NCI-H2107 treated with DMSO at 0.1 percent for 48 hours (cell line): ENCODE measurements around the gene NUTM2E.
"Not testable (repeated sequence)": the region's sequence is repeated elsewhere in the genome, so short reads cannot be mapped to it uniquely, and the experiment has no call there.

ENCODE experiments used
- DNase-seq: peaks from one replicate; lab custom pipeline; 2025; ENCODE audit not compliant: unreplicated experiment; lab: John Stamatoyannopoulos, UW

Gene NUTM2E, protein sequence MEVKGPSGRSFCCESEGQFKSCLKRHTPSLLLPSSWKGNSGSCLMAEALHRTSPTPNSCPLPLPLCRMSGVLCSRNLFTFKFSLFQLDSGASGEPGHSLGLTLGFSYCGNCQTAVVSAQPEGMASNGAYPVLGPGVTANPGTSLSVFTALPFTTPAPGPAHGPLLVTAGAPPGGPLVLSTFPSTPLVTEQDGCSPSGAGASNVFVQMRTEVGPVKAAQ (N-terminal part only)

DNA sequence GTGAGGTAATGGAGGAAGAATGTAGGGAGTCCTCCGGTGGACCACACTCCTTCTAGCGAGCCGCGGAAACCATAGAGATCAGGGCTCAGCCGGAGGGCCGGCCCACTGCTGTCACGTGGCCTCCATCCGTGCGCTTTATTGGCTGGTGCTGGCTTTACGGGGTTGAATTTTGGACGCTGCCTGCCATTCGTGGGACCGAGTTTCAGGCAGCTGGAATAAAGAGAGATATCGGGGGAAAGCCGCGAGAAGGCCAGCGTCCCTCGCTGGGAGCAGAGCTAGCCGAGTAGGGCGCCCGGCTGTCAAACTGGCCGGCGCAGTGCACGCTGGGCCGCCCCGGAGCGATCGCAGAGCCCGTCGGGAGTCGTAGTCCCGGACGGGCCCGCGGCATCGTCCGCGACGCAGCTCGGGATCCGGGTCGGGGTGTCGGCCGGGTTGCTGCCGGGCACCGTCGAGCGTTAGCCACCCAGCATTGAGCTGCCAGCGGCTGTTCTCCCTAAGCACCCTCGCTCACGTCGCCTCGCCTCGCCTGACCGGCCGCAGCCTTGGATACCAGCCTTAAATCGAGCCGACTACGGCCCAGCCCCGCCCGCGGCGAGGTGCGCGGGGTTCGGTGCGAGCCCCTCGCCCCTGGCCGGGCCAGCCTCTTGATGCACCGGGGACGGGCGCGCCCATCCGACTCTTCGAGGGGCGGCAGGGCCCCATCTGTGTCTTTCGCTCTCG lies at the start of gene NUTM2E:
Gene NUTM2E, plus strand, starts transcription at position 244 of the 720 bp plus-strand sequence. CDS start 15,002 bp downstream, outside the sequence.
- not testable (repeated sequence) for DNase-seq

DNA sequence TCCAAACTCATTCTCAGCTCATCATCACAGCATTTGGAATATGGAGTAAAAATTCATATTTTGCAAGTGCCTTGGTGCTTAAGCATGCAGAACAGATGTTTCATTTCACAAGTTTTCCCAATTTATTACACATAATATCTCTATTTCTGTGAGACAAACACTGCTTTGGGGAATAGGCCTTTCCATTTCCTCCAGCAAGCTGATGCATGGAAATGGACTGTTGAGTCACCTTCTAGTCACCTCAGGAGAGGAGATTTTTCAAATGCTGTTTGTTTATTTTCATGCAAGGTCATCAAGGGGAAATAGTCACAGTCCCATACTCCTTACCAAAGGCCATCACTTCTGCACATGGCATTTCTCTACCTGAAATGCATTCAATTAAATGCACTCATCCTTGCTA lies 48.5 kb upstream of the NUTM2E start:
- DNase-seq, result not testable (repeated sequence)

DNA sequence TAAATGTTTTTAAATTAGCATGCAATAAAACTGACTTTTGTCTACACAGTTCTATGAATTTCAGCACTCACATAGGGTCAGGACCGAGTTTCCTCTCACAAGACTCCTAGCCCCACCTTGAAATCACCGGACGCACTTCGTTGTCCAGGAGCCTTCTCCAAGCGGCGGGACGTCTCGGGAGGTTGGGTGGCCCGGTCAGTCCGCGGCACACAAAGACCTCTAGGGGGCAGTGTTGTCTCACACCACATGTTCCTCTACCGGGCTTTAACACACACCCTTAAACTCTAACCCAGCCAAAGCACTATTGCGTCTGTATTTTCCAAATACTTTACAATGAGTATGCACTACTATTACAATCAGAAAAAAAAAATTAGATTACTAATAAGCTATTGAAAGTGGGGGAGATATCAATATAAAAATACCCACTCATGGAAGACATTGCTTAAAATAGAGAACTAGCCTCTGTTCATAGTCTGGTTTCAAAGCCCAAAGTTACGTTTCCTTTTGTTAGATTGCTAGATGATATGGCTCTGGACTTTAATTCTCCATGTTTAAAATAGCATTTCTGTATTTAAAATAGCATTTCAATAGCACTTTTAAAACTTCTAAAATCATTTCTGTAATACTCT lies 47.1 kb upstream of the NUTM2E start:
- not testable (repeated sequence) for DNase-seq

DNA sequence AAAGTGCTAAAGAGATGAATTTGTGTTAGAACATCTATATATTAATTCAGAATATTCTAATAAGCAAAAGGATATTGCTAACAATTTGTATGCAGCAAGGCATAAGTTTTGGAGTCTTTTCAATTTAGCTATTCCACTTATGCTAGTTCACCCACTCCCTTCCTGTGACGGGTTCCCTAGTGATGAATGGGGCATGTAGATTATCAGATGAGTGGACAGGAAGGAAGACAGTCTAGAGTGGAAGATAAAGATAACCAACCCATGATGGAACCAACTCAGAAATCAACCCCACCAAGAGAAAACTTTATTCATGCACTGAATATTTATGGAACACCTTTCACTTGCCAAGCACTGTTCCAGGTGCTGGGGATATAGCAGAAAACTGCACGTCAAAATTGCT lies 46.5 kb upstream of the NUTM2E start:
- not testable (repeated sequence) for DNase-seq

DNA sequence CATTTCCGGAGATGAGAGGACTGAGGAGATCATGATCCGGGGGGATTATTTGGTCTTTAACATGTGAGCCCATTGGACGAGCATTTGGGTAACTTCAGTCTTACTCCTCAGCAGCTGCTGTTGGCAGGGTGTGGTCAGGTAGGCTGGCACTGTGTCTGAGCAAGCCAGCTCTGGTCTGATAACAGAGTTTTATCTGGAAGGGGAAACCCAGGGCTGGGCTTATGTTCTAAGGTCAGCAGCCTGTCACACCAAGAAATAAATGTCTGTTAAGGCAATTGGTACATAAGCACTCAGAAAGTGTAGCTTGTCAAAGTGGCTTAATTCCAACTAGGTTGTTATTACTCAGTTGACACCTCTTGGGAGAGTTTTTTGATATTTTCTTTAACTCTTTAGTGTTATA lies 45.0 kb upstream of the NUTM2E start:
- not testable (repeated sequence) for DNase-seq

DNA sequence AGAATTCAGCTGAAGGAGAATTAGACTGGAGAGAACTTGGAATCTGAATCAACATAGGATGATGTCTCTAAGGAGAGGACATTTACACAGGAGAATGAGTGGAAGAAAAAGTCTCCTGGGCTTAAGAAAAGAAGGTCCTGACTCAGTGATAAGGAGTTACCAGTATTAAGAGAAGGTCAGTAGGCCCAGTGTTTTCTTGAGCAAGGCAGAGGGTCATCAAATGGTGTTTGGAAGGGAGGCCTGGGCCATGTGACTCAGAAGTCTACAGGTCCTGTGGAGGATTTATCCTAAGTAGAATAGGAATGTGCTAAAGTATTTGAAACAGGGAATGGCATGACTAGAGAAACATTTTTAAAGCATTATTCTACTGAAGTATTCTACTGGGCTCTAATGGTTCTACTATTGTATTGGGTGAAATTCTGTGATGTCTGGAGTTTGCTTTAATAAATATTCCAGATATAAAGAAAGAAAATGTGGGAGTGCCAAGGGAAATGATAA lies 39.0 kb upstream of the NUTM2E start:
- DNase-seq, result not testable (repeated sequence)

DNA sequence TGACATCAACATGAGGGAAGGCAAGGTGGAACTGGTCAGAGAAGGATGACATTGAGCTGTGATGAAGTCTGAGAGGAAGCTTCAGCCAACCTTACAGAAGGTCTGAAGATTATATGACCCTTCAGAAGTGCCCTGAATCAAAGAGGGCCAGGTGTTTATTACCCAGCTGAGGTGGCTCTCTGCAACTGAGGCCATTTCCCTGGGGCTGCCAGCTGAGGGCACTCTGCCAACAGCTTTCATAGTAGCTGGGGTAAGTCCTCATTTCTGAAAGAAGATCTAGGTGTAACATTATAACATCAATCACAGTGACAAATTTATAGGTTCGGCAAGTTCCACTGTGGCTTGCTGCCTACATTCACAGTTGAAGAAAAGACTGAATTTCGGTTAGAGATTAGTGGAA lies 37.2 kb upstream of the NUTM2E start:
- not testable (repeated sequence) for DNase-seq

DNA sequence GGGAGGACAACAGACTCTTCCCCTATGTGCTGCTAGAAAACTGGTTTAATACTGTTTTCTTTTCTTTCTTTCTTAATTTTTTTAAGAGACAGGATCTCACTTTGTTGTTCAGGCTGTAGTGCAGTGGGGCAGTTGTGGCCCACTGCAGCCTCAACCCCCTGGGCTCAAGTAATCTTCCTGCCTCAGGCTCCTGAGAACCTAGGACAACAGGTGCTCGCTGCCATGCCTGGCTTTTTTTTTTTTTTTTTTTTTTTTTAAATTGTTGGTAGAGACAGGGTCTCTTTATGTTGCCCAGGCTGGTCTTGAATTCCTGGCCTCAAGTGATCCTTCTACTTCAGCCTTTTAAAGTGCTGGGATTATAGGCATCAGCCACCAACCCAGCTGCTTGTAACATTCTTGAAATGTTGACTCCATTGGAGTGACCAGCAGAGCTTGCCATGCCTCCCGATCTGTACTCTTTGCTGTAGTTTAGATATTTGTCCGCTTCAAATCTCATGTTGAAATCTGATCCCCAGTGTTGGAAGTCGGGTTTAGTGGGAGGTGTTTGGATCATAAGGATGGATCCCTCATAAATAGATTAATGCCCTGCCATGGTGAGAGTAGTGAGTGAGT lies 34.5 kb upstream of the NUTM2E start:
- not testable (repeated sequence) for DNase-seq

DNA sequence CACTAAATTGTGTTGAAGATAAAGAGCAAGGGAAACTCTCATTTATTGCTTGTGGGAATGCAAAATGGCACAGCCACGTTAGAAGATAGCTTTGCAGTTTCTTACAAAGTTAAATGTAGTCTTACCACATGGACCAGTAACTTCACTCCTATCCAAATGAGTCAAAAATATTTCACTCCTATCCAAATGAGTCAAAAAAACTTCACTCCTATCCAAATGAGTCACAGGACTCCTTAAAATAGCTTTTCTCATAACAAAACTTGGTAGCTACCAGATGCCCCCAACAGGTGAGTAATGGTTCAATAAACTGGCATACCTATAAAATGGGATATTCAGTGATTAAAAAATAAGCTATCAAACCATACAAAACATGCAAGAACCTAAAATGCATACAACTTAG lies 27.2 kb upstream of the NUTM2E start:
- DNase-seq, result not testable (repeated sequence)

DNA sequence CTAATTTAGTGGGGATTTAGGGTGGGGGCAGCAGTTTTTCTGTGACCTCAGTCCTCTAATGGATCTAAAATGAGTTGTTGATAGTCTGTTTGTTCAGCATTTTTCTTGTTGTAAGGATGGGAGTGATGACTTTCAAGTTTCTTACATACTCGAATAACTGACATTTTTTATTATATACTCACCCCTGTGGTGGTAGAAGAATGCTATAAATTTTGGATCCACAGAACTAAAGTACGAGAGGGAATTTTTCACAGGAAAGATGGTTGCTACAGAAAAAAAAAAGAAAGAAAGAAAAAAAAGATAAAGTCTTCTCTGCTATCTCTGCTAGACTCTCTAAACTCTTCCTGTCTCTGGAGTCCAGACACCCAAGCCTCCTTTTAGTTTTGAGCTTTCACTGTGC lies 20.7 kb upstream of the NUTM2E start:
- DNase-seq, result not testable (repeated sequence)

DNA sequence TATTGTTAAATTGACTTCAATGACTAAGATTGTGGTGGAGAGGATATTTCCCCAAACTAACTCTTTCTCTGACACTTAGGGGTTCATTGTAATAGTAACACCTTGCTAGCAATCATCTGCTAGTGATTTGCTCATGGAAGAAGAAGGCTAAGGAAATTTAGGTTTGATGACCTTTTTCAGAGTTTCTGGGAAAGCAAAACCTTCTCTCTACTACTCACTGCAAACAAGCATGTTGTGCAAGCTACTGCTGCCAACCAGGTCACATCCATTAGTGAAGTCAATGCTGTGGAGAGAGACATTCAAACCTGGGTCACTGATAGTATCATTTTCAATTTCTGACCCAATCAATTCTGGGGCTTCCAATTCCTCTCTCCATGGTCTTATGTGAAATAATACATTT lies 14.6 kb upstream of the NUTM2E start:
- DNase-seq, result not testable (repeated sequence)

DNA sequence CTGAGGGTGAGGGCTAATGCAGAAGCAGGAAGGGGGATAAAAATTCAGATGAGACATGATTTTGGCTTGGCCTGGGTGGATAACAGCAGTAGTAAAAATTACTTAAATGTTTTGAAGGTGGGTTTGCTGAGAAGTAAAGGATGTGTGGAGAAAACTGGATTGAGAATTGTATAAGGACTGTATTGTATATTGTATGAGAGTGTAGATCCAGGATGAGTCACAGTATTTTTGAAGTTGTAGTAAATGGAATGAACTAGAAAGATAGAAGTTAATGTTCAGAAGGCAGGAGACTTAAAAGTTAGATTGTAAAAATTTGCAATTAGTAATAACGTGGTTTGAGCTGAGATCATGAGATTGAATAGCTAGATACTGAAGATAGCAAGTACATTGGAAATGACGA lies 10.2 kb upstream of the NUTM2E start:
- DNase-seq, result not testable (repeated sequence)

DNA sequence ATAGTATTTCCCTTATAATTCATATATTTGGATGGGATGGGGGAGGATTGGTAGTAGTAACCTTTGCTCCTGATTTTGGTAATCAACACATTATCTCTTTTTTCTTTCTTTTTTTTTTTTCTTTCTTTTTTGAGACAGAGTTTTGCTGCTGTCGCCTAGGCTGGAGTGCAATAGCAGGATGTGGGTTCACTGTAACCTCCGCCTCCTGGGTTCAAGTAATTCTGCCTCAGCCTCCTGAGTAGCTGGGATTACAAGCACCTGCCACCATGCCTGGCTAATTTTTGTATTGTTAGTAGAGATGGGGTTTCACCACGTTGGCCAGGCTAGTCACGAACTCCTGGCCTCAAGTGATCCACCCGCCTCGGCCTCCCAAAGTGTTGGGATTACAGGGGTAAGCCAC lies 3.2 kb upstream of the NUTM2E start:
- not testable (repeated sequence) for DNase-seq

DNA sequence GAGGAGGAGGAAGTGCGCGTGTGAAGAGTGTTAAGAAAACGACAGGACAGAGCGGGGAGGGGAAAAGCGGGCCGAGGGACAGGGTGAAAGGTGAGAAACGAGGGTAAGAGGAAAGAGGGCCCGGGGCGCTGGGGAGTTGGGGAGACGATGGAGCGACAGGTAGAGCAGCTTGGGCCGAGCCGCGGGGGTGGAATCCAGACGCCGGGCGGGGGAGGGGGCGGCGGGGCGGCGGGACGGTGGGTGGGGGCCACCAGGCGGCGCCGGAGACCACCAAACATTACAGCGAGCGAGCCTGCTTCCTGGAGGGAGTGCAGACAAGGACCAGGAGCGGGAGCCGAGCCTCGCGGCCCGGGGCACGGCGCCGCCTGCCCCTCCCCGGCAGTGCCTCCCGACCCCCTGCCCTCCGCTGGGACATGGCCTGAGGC lies 940 bp upstream of the NUTM2E start:
- not testable (repeated sequence) for DNase-seq

DNA sequence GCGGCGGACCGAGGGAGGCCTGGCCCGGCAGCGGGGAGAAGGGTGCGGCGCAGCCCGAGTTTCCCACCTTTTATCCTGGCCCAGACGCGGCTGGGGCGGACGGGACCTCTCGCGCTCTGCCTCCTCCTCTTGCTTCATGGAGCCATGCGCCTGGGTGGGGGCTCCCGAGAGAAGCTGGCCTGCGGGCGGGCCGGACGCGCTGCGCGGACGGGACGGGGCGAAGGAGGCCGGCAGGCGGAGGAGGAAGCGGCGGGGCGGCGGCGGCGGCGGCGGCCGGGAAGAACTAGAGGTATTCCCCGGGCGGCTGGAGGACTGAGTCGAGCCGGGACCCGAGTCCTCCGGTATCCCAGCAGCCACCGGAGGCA lies 426 bp upstream of the NUTM2E start:
- DNase-seq, result not testable (repeated sequence)

DNA sequence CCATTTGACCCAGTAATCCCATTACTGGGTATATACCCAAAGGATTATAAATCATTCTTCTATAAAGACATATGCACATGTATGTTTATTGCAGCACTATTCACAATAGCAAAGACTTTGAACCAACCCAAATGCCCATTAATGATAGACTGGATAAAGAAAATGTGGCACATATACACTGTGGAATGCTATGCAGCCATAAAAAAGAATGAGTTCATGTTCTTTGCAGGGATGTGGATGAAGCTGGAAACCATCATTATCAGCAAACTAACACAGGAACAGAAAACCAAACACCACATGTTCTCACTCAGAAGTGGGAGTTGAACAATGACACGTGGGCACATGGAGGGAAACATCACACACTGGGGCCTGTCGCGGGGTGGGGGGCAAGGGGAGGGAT lies 7.3 kb downstream of the NUTM2E start:
- DNase-seq, result not testable (repeated sequence)

DNA sequence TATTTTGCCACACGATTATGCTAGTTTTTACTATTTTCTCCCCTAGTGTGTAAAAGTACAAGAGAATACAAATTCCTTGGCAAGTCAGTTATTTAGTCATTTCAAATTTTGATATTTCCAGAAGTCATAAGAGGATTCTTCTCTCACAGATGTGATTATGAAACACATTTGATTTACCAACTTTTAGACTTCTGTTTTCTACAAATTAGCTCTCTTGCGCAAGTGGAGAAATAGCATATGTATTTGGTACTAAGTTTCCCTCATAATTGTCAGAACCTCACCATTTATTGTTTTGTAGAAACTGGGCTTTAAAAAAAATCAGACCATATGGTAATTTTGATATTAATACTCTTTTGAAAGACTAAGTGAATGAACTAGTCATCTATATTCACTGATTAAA lies 9.4 kb downstream of the NUTM2E start:
- not testable (repeated sequence) for DNase-seq

DNA sequence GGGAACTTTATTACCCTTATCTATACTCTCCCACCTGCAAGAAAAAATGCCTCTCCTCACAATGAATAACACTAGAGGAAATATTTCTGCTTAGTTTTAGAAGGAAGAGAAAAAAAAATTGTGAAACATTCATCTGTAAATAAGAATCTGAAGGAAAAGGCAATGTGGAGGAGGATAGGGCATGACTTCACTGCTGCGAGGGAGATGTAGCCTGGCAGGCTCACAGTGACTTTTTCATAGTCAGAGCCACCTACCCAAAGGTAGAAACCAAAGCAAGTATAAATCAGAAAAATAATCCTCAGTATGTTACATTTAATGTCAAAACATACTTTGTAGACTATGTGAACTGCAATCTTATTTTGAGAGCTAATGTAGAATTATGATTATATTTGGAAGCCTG lies 10.4 kb downstream of the NUTM2E start:
- DNase-seq, result not testable (repeated sequence)

DNA sequence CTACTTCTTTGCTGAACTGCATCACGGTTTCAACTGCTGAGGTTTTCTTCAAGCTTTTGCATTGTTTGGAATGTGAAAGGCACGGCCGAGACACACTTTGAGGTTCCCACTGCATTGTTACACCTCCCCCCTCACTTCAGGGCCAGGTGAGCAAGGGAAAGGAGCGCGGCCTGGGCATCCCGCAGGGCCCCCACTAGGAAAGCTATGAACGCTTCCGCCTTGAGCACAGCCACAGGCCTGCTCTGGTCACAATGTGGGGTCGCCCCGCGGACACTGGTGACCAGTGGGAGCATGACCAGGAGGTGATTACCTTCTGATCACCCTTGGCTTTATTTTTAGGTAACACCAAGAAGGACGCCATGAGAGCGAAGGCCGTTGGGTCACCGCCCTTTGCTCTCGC lies 11.9 kb downstream of the NUTM2E start:
- not testable (repeated sequence) for DNase-seq

DNA sequence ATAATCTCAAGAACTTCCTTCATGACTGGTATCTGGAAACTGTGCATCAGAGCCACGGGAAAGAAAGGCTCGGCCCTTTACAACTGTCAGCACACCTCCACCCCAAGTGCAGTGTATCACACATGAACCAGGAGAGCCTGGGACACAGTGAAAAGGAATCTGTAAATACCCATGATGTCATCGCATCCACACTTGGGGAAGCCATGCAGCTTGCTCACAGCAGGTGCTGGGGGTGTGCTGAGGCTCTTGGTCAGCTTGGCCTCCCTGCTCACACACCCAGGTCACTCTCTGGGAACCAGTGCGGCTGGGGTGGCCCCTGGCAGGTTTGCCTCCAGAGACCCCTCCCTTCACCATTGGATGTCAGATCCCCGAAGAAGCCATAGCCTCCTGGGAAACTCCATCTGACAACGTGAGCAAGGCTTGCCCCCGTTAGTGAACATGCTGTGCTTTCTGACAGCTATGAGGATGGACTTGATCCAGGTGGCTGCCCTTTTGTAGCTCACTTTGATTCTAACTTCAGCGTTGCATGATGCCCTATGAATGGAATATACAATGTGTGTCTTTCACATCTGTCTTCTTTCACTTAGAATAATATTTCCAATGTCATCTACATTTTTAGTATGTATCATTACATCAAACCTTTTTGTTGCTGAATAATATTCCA lies 26.8 kb downstream of the NUTM2E start:
- not testable (repeated sequence) for DNase-seq

DNA sequence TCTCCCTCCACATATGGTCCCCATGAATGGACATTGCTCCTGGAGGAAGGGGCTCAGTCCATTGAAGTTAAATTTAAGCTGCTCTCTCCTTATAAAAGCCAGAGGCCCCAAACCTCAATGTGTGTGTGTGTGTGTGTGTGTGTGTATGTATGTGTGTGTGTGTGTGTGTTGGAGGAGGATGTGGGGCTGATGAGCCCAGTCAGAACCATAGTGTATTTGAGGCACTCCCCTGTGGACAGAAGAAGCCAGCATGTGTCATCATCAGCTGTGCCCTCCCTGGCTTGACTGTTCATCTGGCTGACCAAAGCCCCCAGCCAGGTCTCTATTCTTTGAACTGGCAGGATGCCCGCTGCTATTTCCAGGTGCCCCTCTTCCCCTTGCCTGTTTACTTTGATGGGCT lies 35.7 kb downstream of the NUTM2E start:
- not testable (repeated sequence) for DNase-seq
